A549 (cell line): ENCODE measurements around the gene EXOC4.

Experiments used
- CTCF ChIP-seq: fragments of >200 bp; sonication (Bioruptor Twin); formaldehyde crosslinking; IDR thresholded peaks from 3 replicates; pipeline ENCODE4 v1.5.1; 2016
- HDAC2 ChIP-seq: fragments of 200-600 bp; sonication (generic); IDR thresholded peaks from 2 replicates; pipeline ENCODE4 v1.6.1; 2016
- JUNB ChIP-seq: fragments of >200 bp; sonication (Bioruptor Twin); formaldehyde crosslinking; IDR thresholded peaks from 2 replicates; pipeline ENCODE4 v1.6.1; 2016
- POLR2A ChIP-seq: IDR thresholded peaks from 2 replicates; pipeline ENCODE4 v1.6.1; 2012; ENCODE audit warnings: mild to moderate bottlenecking, low read length
- REST ChIP-seq: fragments of 200-600 bp; sonication (generic); IDR thresholded peaks from 2 replicates; pipeline ENCODE4 v1.6.1; 2016; ENCODE audit warnings: antibody characterized with exemption, mild to moderate bottlenecking, moderate library complexity
- ZFP36 ChIP-seq: fragments of 450-650 bp; IDR thresholded peaks from 2 replicates; pipeline ENCODE4 v1.6.1; 2014; ENCODE audit warnings: borderline replicate concordance; ENCODE audit not compliant: partially characterized antibody

- no peak for TF ChIP-seq JUNB
- no peak for TF ChIP-seq CTCF
- TF ChIP-seq POLR2A: no peak
- TF ChIP-seq ZFP36: no peak
- TF ChIP-seq REST: no peak
- TF ChIP-seq HDAC2: no peak
These were observed 777.6 kb downstream of the EXOC4 start for GRCh38 chr7:134030460-134030865.
